Fibroblast of the aortic adventitia (primary cell): Measurements from ENCODE around the gene HAO2. TPM values are rescaled to one million over a fixed set of nuclear protein-coding genes. Genes with fewer than 3 reads are reported as not detected.
"Not testable (repeated sequence)": the region's sequence is repeated elsewhere in the genome, so short reads cannot be mapped to it uniquely, and the experiment has no call there.

Experiments
- DNase-seq: peaks from one replicate; pipeline ENCODE4 v3.0.0-alpha.2; 2010; ENCODE audit warnings: low read depth
- H3K4me3 ChIP-seq: 2 replicates; pipeline ENCODE4 v1.5.1; 2011; ENCODE audit warnings: low read depth, mild to moderate bottlenecking, control low read depth, low read length, moderate library complexity
- total RNA-seq: library from RNA; depleted of rRNA; stranded (reverse); fragments of >200 nt; gene quantifications from 2 replicates; pipeline ENCODE4 v1.2.3, GENCODE V29; 2012; ENCODE audit warnings: low replicate concordance
- TF ChIP-seq, protein P1 (sequence below): IDR thresholded peaks from 2 replicates; pipeline ENCODE4 v1.5.1; 2011; ENCODE audit warnings: mild to moderate bottlenecking, low read length, control low read depth, inconsistent platforms; ENCODE audit not compliant: insufficient read depth

Gene HAO2
- total RNA-seq, 1 donor = not detected

DNA sequence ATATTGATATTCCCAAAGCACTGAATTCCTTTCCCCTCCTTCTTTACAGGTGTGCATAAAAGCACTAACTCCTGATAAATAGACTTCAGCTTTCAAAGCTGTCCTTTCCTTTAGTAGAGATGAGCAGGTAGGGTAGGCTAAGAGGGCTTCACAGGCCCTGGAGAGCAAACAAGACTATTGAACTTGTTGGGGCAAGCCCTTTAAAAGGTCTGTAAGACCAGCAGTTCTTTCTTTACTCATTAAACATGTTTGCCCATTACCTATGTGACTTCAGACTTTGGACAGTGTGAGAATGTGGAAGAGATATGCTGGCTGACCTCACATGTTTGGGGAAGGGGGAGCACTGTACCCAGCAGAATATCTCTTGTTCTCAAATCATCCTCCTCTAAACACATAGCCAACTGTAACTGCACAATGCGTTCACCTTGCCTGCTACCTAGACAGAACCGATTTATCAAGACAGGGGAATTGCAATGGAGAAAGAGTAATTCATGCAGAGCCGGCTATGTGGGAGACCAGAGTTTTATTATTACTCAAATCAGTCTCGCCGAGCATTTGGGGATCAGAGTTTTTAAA lies 27.1 kb upstream of the HAO2 start:
- TF ChIP-seq, protein P1, sequence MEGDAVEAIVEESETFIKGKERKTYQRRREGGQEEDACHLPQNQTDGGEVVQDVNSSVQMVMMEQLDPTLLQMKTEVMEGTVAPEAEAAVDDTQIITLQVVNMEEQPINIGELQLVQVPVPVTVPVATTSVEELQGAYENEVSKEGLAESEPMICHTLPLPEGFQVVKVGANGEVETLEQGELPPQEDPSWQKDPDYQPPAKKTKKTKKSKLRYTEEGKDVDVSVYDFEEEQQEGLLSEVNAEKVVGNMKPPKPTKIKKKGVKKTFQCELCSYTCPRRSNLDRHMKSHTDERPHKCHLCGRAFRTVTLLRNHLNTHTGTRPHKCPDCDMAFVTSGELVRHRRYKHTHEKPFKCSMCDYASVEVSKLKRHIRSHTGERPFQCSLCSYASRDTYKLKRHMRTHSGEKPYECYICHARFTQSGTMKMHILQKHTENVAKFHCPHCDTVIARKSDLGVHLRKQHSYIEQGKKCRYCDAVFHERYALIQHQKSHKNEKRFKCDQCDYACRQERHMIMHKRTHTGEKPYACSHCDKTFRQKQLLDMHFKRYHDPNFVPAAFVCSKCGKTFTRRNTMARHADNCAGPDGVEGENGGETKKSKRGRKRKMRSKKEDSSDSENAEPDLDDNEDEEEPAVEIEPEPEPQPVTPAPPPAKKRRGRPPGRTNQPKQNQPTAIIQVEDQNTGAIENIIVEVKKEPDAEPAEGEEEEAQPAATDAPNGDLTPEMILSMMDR = no peak
- DNase-seq = no peak
- H3K4me3 ChIP-seq = no peak overlapping the region

DNA sequence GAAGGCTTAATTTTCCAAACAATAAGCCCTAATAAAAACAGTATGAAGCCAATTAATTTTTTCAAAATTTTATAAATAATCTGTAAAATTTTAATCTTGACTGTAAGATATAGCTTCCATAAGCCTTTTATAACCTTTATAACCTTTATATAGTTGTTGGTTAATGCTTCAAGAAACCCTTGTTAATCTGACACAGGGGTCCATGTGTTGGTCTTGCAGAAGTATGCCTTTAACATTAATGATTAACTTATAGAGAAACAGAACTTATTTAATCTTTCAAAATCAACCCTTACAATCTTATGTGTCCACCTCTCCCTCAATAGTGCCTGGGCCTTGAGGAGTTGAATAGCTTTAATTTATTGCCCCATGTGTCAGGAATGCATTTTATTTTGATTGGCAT lies 23.2 kb upstream of the HAO2 start:
- TF ChIP-seq, protein P1 = no peak
- no peak overlapping the region for H3K4me3 ChIP-seq
- DNase-seq = no peak

DNA sequence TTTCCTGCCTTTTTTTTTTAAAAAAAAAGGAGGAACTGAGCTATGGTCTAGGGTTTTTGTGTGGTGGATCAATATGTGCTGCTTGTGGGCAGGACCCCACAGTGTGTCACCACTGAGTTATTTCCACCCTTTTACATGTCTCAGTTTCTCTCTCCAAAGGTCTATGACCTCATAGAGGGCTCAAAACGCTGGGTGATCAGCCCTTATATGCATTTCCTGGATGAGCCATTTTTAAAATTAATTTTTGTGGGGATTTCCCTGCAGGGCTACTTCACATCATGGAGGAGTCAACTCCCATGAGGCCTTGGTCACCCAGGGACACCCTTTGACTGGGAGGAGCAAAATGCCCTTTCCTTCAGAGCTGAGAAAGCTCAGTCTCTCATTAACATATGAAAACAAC lies 20.7 kb upstream of the HAO2 start:
- no peak for DNase-seq
- TF ChIP-seq, protein P1 = no peak
- no peak overlapping the region for H3K4me3 ChIP-seq

DNA sequence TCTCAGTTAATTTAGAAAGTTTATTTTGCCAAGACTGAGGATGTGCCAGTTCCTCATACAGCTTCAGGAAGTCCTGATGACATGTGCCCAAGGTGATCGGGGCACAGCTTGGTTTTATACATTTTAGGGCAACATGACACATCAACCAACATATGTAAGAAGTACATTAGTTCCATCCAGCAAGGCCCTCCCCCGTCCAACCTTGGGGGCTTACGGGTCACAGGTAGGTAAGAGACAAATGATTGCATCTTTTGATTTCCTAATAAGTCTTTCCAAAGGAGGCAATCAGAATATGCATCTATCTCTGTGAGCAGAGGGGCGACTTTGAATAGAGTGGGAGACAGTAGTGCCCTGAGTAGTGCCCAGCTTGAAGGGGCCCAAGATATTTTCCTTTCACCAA lies 19.6 kb upstream of the HAO2 start:
- H3K4me3 ChIP-seq = no peak overlapping the region
- no peak for DNase-seq
- TF ChIP-seq, protein P1 = no peak

DNA sequence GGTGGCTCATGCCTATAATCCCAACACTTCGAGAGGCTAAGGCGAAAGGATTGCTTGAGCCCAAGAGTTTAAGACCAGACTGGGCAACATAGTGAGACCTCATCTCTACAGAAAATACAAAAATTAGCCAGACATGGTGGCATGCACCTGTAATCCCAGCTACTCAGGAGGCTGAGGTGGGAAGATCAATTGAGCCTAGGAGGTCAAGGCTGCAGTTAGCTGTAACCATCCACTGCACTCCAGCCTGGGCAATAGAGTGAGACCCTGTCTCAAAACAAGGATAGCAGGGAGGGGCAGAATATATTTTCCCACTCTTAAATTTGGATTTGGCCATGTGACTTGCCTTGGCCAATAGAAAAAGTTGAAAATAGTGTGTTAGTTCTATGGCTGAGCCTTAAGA lies 17.7 kb upstream of the HAO2 start:
- not testable (repeated sequence) for H3K4me3 ChIP-seq

DNA sequence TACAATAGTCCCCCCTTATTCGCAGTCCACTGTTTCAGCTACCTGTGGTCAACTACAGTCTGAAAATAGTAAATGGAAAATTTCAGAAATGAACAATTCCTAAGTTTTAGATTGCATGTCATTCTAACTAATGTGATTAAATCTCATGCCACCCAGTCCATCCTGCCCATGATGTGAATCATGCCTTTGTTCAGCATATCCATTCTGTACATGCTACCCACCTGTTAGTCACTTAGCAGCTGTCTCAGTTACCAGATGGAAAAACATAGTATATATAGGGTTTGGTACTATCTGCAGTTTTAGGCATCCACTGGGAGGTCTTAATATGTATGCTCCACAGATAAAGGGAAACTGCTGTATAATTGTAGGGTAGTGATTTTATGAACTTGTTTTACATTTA lies 16.6 kb upstream of the HAO2 start:
- H3K4me3 ChIP-seq = no peak overlapping the region
- DNase-seq = no peak
- TF ChIP-seq, protein P1 = no peak

More for the DNA sequence above, 17.7 kb upstream of the HAO2 start:
- not testable (repeated sequence) for DNase-seq

DNA sequence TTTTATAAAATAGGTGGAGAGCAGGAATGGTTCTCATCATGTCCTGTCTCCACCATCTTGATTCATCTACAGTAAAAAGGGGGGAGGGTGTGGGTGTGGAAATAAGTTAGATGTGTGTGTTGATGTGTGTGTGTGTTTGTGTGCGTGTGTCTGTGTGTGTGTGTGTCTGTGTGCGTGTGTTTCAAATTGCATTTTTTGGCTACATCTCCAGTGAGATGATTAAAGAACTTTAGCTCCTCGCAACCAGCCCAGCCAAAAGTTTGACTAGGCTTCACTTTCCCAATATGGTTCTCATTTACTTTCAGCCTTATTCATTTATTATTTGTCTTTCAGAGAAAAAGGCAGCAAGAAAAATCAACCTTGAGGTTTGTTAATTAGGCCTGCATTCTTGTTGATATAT lies 14.7 kb upstream of the HAO2 start:
- TF ChIP-seq, protein P1 = no peak
- no peak for DNase-seq
- no peak overlapping the region for H3K4me3 ChIP-seq

DNA sequence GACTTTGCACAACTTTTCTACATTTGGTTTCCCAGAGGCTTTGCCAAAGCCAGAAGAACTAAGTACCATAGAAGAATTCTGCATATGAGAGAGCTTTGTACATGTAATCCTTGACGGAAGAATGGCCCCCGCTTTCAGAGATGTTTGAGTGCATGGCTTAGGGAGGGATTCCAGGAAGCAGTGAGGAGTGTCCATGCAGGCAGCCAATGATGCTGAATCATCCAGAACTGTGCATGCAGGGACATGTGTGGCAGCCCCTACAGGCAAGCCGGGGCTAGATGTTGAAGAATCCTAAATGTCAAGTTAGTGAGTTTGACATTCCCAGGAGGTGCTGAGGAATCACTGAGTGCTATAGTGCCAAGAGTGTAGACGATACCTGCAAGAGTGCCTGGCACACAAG lies 9.9 kb upstream of the HAO2 start:
- no peak overlapping the region for H3K4me3 ChIP-seq
- TF ChIP-seq, protein P1 = no peak
- DNase-seq = no peak
